ENCODE measurements around the gene LRRFIP2.

The LRRFIP2 gene

DNA sequence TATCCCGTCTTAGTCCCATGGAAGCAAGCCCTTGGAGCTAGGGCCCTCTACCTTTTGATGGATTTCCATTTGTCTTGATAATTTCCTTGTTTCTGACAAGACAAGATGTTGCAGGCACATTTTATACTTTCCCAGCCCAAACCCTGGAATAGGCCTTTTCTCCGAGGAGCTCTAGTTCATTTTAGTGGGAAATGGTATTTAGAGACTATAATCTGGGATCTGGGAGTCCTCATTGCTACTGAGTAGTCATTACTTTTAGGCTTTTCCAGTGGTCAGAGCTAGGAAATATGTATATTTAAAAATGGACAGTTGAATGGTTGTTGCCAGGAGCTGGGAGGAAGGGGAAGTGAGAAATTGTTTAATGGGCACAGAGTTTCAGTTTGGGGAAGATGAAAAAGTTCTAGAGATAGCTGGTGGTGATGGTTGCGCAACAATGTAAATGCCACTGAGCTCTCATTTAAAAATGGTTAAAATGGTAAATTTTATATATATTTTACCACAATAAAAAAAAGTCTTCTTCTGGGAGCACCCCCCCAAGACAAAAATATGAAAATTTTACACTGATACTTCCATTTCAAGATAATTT is 149.5 kb downstream of the LRRFIP2 start:
- DNase-seq (ENCODE audit: low read depth) = no peak

DNA sequence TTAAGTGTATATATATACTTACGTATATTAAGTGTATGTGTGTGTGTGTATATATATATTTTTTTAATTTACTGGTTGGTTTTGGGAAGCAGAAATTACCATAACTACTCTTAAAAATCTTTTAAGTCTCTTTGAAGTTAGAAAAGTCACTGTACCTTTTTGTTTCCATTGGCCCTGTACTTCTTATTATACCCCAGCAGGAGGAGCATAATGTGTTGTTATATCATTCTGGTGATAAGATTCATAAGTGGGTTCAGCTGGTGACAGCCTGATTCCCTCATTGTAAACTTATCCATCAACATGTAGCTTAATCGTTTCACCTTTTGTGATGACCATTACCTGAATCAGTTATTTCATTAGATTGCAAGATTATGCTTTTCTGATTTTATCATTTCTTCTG is 150.3 kb downstream of the LRRFIP2 start:
- DNase-seq (ENCODE audit: low read depth) = no peak

GRCh38 chr3:37017683-37018082 is 156.7 kb downstream of the LRRFIP2 start:
- DNase-seq (ENCODE audit: low read depth) = no peak

DNA sequence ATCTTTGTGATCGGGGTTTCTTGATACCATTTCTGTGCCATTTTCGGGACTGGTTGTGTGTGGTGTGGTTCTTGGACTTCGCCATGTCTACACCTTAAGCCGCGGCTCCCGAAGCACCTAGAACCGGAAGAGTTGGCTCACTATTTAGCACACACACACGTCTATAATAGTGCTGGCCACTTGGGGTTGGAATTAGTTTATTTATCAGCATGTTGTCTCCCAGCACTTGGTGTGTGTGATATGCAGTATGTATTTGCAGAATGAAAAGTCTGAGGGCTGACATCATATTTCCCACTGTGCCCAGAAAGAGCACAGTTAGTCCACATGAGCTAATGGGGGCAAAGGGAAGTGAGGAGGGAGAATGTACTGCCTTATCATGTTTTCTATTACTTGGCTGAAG is 157.5 kb downstream of the LRRFIP2 start:
- DNase-seq (ENCODE audit: low read depth) = no peak

- no peak for DNase-seq (ENCODE audit: low read depth)
These were observed 158.7 kb downstream of the LRRFIP2 start for GRCh38 chr3:37015642-37016041.

DNA sequence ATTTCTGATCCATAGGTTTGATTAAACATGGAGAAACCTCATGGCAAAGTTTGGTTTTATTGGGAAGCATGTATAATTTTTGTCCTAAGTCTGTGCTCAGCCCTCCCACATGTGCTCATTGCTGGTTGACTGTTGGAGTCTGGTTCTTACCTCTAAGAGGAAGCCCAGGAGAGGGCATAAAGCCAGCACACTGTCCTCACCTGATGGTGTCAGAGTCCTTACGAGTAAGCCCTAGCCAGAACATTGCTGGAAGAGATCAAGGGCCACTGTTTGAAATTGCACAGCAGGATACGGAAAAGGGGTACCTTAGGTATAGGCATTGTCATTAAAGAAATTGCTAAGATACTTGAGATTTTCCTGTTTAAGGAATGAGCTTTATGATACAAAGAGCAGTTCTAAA is 159.8 kb downstream of the LRRFIP2 start:
- DNase-seq (ENCODE audit: low read depth) = no peak
